Neural cell (in vitro differentiated cells): ENCODE results near the gene TAS2R41. TPM values are rescaled to one million over a fixed set of nuclear protein-coding genes. Genes with fewer than 3 reads are reported as not detected.

Experiments
- H2AFZ ChIP-seq: fragments of 200-600, 300-800 bp; sonication (generic), shearing (Covaris generic); 2 replicates; pipeline ENCODE4 v1.6.0; 2014; ENCODE audit warnings: low read depth, mild to moderate bottlenecking, antibody characterized with exemption, low read length, moderate library complexity
- H3F3A ChIP-seq: fragments of 200-600 bp; shearing (Covaris generic); 2 replicates; pipeline ENCODE4 v1.6.1; 2016; ENCODE audit warnings: mild to moderate bottlenecking, moderate library complexity, mixed read lengths, antibody characterized with exemption, low read length; ENCODE audit not compliant: insufficient read depth, poor library complexity, severe bottlenecking
- H3K27ac ChIP-seq: fragments of 200-600, 300-800 bp; sonication (generic), shearing (Covaris generic); 2 replicates; pipeline ENCODE4 v1.5.1; 2014; ENCODE audit warnings: mild to moderate bottlenecking, low read length, moderate library complexity
- H3K27me3 ChIP-seq: fragments of 300-800, 200-600 bp; sonication (generic), shearing (Covaris generic); 2 replicates; pipeline ENCODE4 v1.6.0; 2014; ENCODE audit warnings: mild to moderate bottlenecking, low read depth, low read length, moderate library complexity; ENCODE audit not compliant: insufficient read depth
- H3K36me3 ChIP-seq: fragments of 300-800, 200-600 bp; sonication (generic), shearing (Covaris generic); 2 replicates; pipeline ENCODE4 v1.5.1; 2014; ENCODE audit warnings: mild to moderate bottlenecking, antibody characterized with exemption, low read length, moderate library complexity; ENCODE audit not compliant: insufficient read depth
- H3K4me2 ChIP-seq: fragments of 300-800, 200-600 bp; sonication (generic), shearing (Covaris generic); 2 replicates; pipeline ENCODE4 v1.6.0; 2014; ENCODE audit warnings: mild to moderate bottlenecking, low read length
- H3K4me3 ChIP-seq: fragments of 300-800, 200-600 bp; sonication (generic), shearing (Covaris generic); 2 replicates; pipeline ENCODE4 v1.5.1; 2014; ENCODE audit warnings: mild to moderate bottlenecking, low read length, moderate library complexity
- H3K79me2 ChIP-seq: fragments of 200-600 bp; shearing (Covaris generic); replicated peaks from 2 replicates; pipeline ENCODE4 v1.6.0; 2014; ENCODE audit warnings: mild to moderate bottlenecking, low read length, moderate library complexity; ENCODE audit not compliant: insufficient read depth
- H3K9ac ChIP-seq: fragments of 300-800, 200-600 bp; sonication (generic), shearing (Covaris generic); 2 replicates; pipeline ENCODE4 v1.6.1; 2016; ENCODE audit warnings: mild to moderate bottlenecking, low read length, mixed read lengths
- H3K9me2 ChIP-seq: fragments of 200-600 bp; shearing (Covaris generic); 2 replicates; pipeline ENCODE4 v1.6.1; 2016; ENCODE audit warnings: mild to moderate bottlenecking, low read length, mixed read lengths; ENCODE audit not compliant: insufficient read depth
- H3K9me3 ChIP-seq: fragments of 200-600, 300-800 bp; sonication (generic), shearing (Covaris generic); 2 replicates; pipeline ENCODE4 v1.6.1; 2016; ENCODE audit warnings: mild to moderate bottlenecking, mixed run types, low read length, moderate library complexity, mixed read lengths
- H4K20me1 ChIP-seq: fragments of 200-600 bp; shearing (Covaris generic); 2 replicates; pipeline ENCODE4 v1.6.1; 2016; ENCODE audit warnings: mild to moderate bottlenecking, mixed run types; ENCODE audit not compliant: insufficient read depth
- CTCF ChIP-seq: fragments of 450-650 bp; IDR thresholded peaks from 2 replicates; pipeline ENCODE4 v1.5.1; 2014; ENCODE audit warnings: antibody characterized with exemption, mild to moderate bottlenecking, moderate library complexity; ENCODE audit not compliant: poor library complexity, severe bottlenecking
- EP300 ChIP-seq: fragments of 450-650 bp; conservative IDR thresholded peaks from 2 replicates; pipeline ENCODE4 v1.6.1; 2014; ENCODE audit warnings: antibody characterized with exemption, mild to moderate bottlenecking, moderate library complexity; ENCODE audit not compliant: poor library complexity, severe bottlenecking
- EZH2 ChIP-seq: fragments of 200-600, 300-800 bp; shearing (Covaris generic), sonication (generic); IDR thresholded peaks from 2 replicates; pipeline ENCODE4 v1.6.1; 2014; ENCODE audit warnings: antibody characterized with exemption, low read length, borderline replicate concordance, mild to moderate bottlenecking; ENCODE audit not compliant: insufficient read depth, poor library complexity, severe bottlenecking
- MXI1 ChIP-seq: fragments of 450-650 bp; conservative IDR thresholded peaks from 2 replicates; pipeline ENCODE4 v1.6.1; 2014; ENCODE audit warnings: antibody characterized with exemption, mild to moderate bottlenecking; ENCODE audit not compliant: poor library complexity, severe bottlenecking
- POLR2AphosphoS5 ChIP-seq: IDR thresholded peaks from 2 replicates; pipeline ENCODE4 v1.6.1; 2012
- RAD21 ChIP-seq: fragments of 450-650 bp; conservative IDR thresholded peaks from 2 replicates; pipeline ENCODE4 v1.6.1; 2014; ENCODE audit warnings: antibody characterized with exemption, mild to moderate bottlenecking, moderate library complexity
- REST ChIP-seq: IDR thresholded peaks from 2 replicates; pipeline ENCODE4 v1.6.1; 2012; ENCODE audit warnings: borderline replicate concordance
- SMC3 ChIP-seq: fragments of 450-650 bp; conservative IDR thresholded peaks from 2 replicates; pipeline ENCODE4 v1.6.1; 2014; ENCODE audit warnings: antibody characterized with exemption, mild to moderate bottlenecking, moderate library complexity; ENCODE audit not compliant: poor library complexity
- TAF1 ChIP-seq: IDR thresholded peaks from 2 replicates; pipeline ENCODE4 v1.6.1; 2012; ENCODE audit warnings: low read depth
- polyA plus RNA-seq: library from polyadenylated mRNA; depleted of rRNA; stranded (reverse); fragments of >200 nt; gene quantifications from 2 replicates; pipeline ENCODE4 v1.2.3, GENCODE V29; 2014

The TAS2R41 gene
- polyA plus RNA-seq, 1 donor from 2014 or later, result not detected

DNA sequence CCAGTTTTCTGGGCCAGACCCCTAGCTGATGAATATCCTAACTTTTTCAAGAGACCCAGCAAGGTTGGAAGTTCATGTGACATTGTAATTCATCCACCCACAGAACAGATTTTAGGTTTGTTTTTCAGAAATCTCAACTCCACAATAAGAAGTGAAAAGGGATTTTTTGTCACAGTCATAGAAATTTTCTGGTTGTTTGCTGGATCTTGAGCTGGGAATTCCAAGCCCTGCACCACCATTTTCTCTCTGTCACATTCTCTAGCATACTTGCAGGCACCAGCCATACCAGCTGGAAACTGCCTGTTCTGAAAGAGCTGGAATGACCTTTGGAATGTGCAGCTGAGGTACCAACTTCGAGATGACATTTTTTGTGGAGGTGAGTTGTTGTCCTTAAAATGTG, 25.9 kb upstream of the TAS2R41 start:
- Histone ChIP-seq H3K9ac (no peak overlapping the region), H2AFZ (no peak overlapping the region), H3F3A (no peaks in the 10 kb centered on the region), H3K79me2 (no peaks in the 10 kb centered on the region), H3K9me3 (no peaks in the 10 kb centered on the region), H3K4me2 (no peak overlapping the region), H3K36me3 (no peaks in the 10 kb centered on the region), H3K4me3 (no peak overlapping the region), H3K27ac (no peak overlapping the region), H3K27me3 (no peaks in the 10 kb centered on the region), H4K20me1 (no peaks in the 10 kb centered on the region), H3K9me2 (no peaks in the 10 kb centered on the region)
- TF ChIP-seq TAF1, result no peak
- TF ChIP-seq POLR2AphosphoS5, result no peak
- no peak for TF ChIP-seq CTCF
- TF ChIP-seq EZH2, result no peak
- no peak for TF ChIP-seq SMC3
- no peak for TF ChIP-seq MXI1
- no peak for TF ChIP-seq EP300
- TF ChIP-seq REST, result no peak
- TF ChIP-seq RAD21, result no peak

GRCh38 chr7:143452495-143452894, 25.2 kb upstream of the TAS2R41 start:
- Histone ChIP-seq H3K27me3 (no peaks in the 10 kb centered on the region), H3K27ac (no peak overlapping the region), H3K9me3 (no peaks in the 10 kb centered on the region), H3K9me2 (no peaks in the 10 kb centered on the region), H3K4me2 (no peak overlapping the region), H3K79me2 (no peaks in the 10 kb centered on the region), H3F3A (no peaks in the 10 kb centered on the region), H3K9ac (no peak overlapping the region), H2AFZ (no peak overlapping the region), H4K20me1 (no peaks in the 10 kb centered on the region), H3K36me3 (no peaks in the 10 kb centered on the region), H3K4me3 (no peak overlapping the region)
- TF ChIP-seq TAF1 (no peak), CTCF (no peak), EP300 (no peak), EZH2 (no peak), REST (no peak), MXI1 (no peak), POLR2AphosphoS5 (no peak), SMC3 (no peak), RAD21 (no peak)
